Fibroblast of mammary gland (primary cell): ENCODE results near the gene CABCOCO1.
"Not testable (repeated sequence)": the region's sequence is repeated elsewhere in the genome, so short reads cannot be mapped to it uniquely, and the experiment has no call there.

Source experiments
- DNase-seq: peaks from one replicate; pipeline ENCODE4 v3.0.0-alpha.2; 2010; ENCODE audit warnings: low read depth
- H3K4me3 ChIP-seq: 2 replicates; pipeline ENCODE4 v1.5.1; 2011; ENCODE audit warnings: low read depth, mild to moderate bottlenecking, low read length, moderate library complexity; ENCODE audit not compliant: control insufficient read depth
- TF ChIP-seq, protein P1 (sequence below): conservative IDR thresholded peaks from 2 replicates; pipeline ENCODE4 v1.5.1; 2011; ENCODE audit warnings: low read depth, low read length, inconsistent platforms; ENCODE audit not compliant: control insufficient read depth, insufficient read depth

Gene CABCOCO1

DNA sequence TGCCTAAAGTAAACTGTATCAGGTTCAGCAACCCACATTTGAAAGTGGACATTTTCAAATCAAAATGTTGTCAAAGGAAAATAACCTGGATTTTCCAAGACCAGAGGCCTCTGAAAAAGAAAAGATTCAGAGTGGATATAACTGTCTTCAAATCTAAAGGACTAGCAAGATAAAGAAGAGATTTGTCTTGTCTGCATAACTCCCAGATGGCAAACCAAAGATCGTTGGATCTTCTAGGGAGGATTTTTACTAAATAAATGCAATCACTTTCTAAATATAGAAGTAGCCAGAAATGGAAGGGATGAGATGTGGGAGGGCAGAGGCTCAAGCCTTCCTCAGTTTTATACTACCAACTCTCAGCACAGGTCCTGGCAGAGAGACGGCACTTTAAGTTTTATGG is 39.0 kb downstream of the CABCOCO1 start:
- DNase-seq, result no peak
- TF ChIP-seq, protein P1, sequence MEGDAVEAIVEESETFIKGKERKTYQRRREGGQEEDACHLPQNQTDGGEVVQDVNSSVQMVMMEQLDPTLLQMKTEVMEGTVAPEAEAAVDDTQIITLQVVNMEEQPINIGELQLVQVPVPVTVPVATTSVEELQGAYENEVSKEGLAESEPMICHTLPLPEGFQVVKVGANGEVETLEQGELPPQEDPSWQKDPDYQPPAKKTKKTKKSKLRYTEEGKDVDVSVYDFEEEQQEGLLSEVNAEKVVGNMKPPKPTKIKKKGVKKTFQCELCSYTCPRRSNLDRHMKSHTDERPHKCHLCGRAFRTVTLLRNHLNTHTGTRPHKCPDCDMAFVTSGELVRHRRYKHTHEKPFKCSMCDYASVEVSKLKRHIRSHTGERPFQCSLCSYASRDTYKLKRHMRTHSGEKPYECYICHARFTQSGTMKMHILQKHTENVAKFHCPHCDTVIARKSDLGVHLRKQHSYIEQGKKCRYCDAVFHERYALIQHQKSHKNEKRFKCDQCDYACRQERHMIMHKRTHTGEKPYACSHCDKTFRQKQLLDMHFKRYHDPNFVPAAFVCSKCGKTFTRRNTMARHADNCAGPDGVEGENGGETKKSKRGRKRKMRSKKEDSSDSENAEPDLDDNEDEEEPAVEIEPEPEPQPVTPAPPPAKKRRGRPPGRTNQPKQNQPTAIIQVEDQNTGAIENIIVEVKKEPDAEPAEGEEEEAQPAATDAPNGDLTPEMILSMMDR, result no peak
- H3K4me3 ChIP-seq, result no peak overlapping the region

DNA sequence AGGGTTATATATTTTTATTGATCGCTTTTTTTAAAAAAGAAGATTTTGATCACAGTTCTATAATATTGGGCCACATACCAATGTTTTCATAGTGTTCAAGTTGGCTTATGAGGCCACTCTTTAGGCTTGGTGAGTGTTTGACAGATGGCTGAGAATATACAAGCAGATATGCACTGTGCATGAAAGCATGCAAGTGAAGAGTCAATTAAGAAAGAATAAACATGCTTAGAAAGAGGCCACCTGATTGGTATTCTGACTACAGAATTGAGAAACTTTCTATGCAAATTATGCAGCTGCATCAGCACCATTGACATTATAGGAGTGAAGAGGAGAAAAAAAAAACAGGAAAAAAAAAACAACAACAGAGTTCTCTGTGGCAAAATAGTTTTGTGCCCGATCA is 39.9 kb downstream of the CABCOCO1 start:
- TF ChIP-seq, protein P1, result no peak
- no peak overlapping the region for H3K4me3 ChIP-seq
- DNase-seq, result no peak

DNA sequence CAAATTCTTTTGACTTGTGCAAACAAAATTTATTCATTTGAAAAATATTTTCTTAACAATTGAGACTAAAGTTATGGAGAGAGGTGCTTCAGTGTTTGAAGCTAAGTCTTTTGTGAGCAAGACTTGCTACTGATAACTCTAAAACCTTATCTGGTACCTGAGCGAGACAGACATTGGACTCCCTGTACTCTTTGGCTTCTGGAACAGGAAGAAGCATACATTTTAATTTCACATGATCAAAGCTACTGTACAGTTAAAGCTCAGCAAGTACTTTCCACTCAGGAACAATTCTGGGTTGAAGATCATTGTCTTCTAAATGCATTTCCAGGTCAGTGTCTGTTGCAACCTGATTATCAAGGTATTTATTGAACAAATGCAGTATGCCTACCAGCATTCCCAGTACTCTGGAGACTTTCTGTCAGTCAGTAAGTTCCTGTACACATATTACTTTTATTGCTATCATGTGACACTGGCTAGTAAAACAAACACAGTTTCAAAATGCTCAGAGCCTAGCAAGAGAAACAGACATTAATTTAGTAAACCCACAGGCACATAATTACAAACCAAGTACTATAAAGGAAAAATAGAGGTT is 42.4 kb downstream of the CABCOCO1 start:
- no peak for DNase-seq
- TF ChIP-seq, protein P1, result no peak
- no peak overlapping the region for H3K4me3 ChIP-seq

DNA sequence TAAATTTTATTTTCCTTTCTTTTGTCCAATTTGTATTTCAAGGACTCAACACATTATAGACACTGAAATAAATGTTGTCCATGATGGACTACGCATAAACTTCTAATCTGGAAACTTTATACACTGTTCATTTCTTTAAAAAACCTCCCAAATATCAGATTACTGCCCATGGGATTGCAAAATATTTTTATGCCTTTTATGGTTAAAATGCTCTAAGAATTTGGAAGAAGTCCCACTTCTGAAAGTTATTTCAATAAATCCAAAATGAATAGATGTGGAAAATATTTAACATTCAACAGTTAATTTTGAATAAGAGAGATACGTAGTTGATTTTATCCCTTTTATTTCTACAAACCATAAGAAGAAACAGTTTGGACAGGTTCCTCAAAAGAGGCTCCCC is 46.1 kb downstream of the CABCOCO1 start:
- no peak overlapping the region for H3K4me3 ChIP-seq
- TF ChIP-seq, protein P1, result no peak
- peak; percentile 10 for DNase-seq

DNA sequence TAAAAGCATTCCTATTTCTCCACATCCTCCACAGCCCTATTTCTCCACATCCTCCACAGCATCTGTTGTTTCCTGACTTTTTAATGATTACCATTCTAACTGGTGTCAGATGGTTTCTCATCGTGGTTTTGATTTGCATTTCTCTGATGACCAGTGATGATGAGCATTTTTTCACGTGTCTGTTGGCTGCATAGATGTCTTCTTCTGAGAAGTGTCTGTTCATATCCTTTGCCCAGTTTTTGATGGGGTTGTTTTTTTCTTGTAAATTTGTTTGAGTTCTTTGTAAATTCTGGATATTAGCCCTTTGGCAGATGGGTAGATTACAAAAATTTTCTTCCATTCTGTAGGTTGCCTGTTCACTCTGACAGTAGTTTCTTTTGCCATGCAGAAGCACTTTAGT is 49.4 kb downstream of the CABCOCO1 start:
- not testable (repeated sequence) for H3K4me3 ChIP-seq, DNase-seq

DNA sequence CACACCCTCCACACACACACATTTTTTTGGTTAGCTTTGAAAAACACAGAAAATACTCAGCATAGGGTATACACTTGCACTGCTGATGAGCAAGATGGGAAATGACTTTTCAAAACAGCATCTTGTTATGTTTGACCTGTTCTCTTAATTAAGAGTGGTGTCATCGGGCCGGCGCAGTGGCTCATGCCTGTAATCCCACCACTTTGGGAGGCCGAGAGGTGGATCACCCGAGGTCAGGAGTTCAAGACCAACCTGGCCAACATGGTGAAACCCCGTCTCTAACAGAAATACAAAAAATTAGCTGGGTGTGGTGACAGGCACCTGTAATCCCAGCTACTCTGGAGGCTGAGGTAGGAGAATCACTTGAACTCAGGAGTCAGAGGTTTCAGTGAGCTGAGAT is 56.7 kb downstream of the CABCOCO1 start:
- DNase-seq, H3K4me3 ChIP-seq: not testable (repeated sequence)

DNA sequence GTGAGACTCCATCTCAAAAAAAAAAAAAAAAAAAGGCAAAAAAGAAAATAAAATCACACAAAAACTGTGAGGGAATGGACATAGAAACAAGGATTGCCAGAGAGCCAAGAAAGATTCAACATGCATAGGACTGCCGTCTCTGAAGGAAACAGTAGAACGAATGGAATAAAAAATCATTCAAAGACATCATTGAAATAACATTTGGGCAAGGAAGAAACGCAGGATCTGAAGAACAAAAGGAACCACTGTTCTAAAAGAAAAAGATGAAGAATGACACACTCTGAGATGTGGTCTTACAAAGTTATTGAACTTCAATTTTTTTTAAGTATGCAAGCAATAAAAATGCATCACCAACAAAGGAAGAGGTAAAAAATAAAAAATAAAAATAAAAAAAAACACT is 57.2 kb downstream of the CABCOCO1 start:
- TF ChIP-seq, protein P1, result no peak
- no peak for DNase-seq
- no peak overlapping the region for H3K4me3 ChIP-seq

DNA sequence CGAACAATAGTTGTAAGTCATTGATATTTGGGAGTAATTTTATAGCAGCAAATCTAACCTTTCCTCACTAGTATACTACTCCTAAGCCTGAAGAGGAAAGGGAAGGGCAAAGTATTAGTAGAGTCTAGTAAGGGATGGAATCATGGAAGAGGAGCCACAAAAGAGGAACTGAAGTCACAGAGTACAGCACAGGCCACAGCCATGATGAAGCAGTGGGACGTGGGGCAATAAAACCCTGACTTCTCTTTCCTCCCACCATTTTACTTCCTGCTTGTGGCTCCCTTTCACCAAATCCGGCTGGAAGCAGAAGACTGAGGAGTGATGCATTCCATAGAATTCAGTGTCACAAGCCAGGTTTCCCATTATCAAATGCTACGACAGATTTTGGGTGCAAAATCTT is 58.7 kb downstream of the CABCOCO1 start:
- no peak overlapping the region for H3K4me3 ChIP-seq
- TF ChIP-seq, protein P1, result no peak
- no peak for DNase-seq

DNA sequence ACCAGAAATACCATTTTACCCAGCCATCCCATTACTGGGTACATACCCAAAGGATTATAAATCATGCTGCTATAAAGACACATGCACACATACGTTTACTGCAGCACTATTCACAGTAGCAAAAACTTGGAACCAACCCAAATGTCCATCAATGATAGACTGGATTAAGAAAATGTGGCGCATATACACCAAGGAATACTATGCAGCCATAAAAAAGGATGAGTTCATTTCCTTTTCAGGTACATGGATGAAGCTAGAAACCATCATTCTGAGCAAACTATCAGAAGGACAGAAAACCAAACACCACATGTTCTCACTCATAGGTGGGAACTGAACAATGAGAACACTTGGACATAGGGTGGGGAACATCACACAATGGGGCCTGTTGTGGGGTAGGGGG is 62.5 kb downstream of the CABCOCO1 start:
- H3K4me3 ChIP-seq, DNase-seq: not testable (repeated sequence)
